ENCODE data around the gene PNMA8C.
"Not testable (repeated sequence)": the region's sequence is repeated elsewhere in the genome, so short reads cannot be mapped to it uniquely, and the experiment has no call there.

PNMA8C gene

GRCh38 chr19:46390121-46390858 lies 38.4 kb downstream of the PNMA8C start:
- DNase-seq (ENCODE audit: low read depth in 4 of 4, low spot score in 1 of 4), result no peak

GRCh38 chr19:46388311-46389095 lies 40.2 kb downstream of the PNMA8C start:
- DNase-seq (ENCODE audit: low read depth in 4 of 4, low spot score in 1 of 4), result no peak

GRCh38 chr19:46387713-46388130 lies 41.0 kb downstream of the PNMA8C start:
- no peak for DNase-seq (ENCODE audit: low read depth in 4 of 4, low spot score in 1 of 4)

GRCh38 chr19:46386996-46387712 lies 41.6 kb downstream of the PNMA8C start:
- no peak for DNase-seq (ENCODE audit: low read depth in 4 of 4, low spot score in 1 of 4)

GRCh38 chr19:46386151-46386550 lies 42.6 kb downstream of the PNMA8C start:
- DNase-seq (ENCODE audit: low read depth in 4 of 4, low spot score in 1 of 4), result no peak

- DNase-seq (ENCODE audit: low read depth in 4 of 4, low spot score in 1 of 4), result no peak
These were observed 43.1 kb downstream of the PNMA8C start for GRCh38 chr19:46385636-46386035.

GRCh38 chr19:46384396-46384795 lies 44.3 kb downstream of the PNMA8C start:
- DNase-seq (ENCODE audit: low read depth in 4 of 4, low spot score in 1 of 4), result no peak

GRCh38 chr19:46383846-46384245 lies 44.9 kb downstream of the PNMA8C start:
- no peak for DNase-seq (ENCODE audit: low read depth in 4 of 4, low spot score in 1 of 4)

GRCh38 chr19:46383171-46383815 lies 45.4 kb downstream of the PNMA8C start:
- DNase-seq (ENCODE audit: low read depth in 4 of 4, low spot score in 1 of 4), result no peak

- DNase-seq (ENCODE audit: low read depth in 4 of 4, low spot score in 1 of 4), result no peak
These were observed 46.9 kb downstream of the PNMA8C start for GRCh38 chr19:46381756-46382345.

GRCh38 chr19:46381346-46381745 lies 47.4 kb downstream of the PNMA8C start:
- no peak for DNase-seq (ENCODE audit: low read depth in 4 of 4, low spot score in 1 of 4)

GRCh38 chr19:46380690-46381089 lies 48.0 kb downstream of the PNMA8C start:
- DNase-seq (ENCODE audit: low read depth in 4 of 4, low spot score in 1 of 4), result no peak

GRCh38 chr19:46378268-46378667 lies 50.5 kb downstream of the PNMA8C start:
- DNase-seq (ENCODE audit: low read depth in 4 of 4, low spot score in 1 of 4), result no peak

GRCh38 chr19:46376241-46377153 lies 52.2 kb downstream of the PNMA8C start:
- DNase-seq (ENCODE audit: low read depth in 4 of 4, low spot score in 1 of 4), result no peak

GRCh38 chr19:46375476-46376067 lies 53.2 kb downstream of the PNMA8C start:
- not testable (repeated sequence) for DNase-seq (ENCODE audit: low read depth in 4 of 4, low spot score in 1 of 4)

Measured in stimulated activated CD4-positive, alpha-beta T cell treated with anti-CD3 and anti-CD28 coated beads, Interleukin-1b, Interleukin-23, amount 100 ng/mL, for 24 hours (primary cell).